Upper lobe of left lung (tissue), 6 donors: ENCODE data around the gene IL12B. TPM values are rescaled to one million over a fixed set of nuclear protein-coding genes. Genes with fewer than 3 reads are reported as not detected.

ENCODE experiments used
- ATAC-seq, 2 donors: fragments of 200-7000 bp; cut with Tn5 transposase; one replicate each; pipeline ENCODE4 v1.9.1; 2022; ENCODE audit warnings: mild to moderate bottlenecking in 2 of 2, moderate library complexity in 2 of 2; ENCODE audit not compliant: low FRiP score in 2 of 2
- DNase-seq, 2 donors: peaks; one replicate each; pipeline ENCODE4 v3.0.0-alpha.2; 2019 to 2020
- H3K27ac ChIP-seq, 4 donors: fragments of 200-600 bp; sonication (generic); one replicate each; pipeline ENCODE4 v1.5.1; 2016 to 2019
- H3K27me3 ChIP-seq, 4 donors: fragments of 200-600 bp; sonication (generic); one replicate each; pipeline ENCODE4 v1.5.1; 2017 to 2019
- H3K36me3 ChIP-seq, 4 donors: fragments of 200-600 bp; sonication (generic); one replicate each; pipeline ENCODE4 v1.5.1; 2016 to 2019
- H3K4me1 ChIP-seq, 4 donors: fragments of 200-600 bp; sonication (generic); one replicate each; pipeline ENCODE4 v1.5.1; 2018 to 2019
- H3K4me3 ChIP-seq, 4 donors: fragments of 200-600 bp; sonication (generic); one replicate each; pipeline ENCODE4 v1.5.1; 2017 to 2019; ENCODE audit warnings: mild to moderate bottlenecking in 2 of 4, moderate library complexity in 1 of 4
- H3K9me3 ChIP-seq, 4 donors: fragments of 200-600 bp; sonication (generic); one replicate each; pipeline ENCODE4 v1.5.1; 2018 to 2019
- EP300 ChIP-seq, 4 donors: sonication (generic); formaldehyde crosslinking; IDR thresholded peaks; one replicate each; pipeline ENCODE4 v1.5.1; 2017; ENCODE audit warnings: antibody characterized with exemption in 4 of 4, control low read depth in 2 of 4
- POLR2A ChIP-seq, 4 donors: fragments of 450-650 bp; IDR thresholded peaks; one replicate each; pipeline ENCODE4 v1.5.1; 2016 to 2017; ENCODE audit warnings: antibody characterized with exemption in 4 of 4, mild to moderate bottlenecking in 2 of 4
- POLR2AphosphoS5 ChIP-seq, 2 donors: sonication (generic); formaldehyde crosslinking; IDR thresholded peaks; one replicate each; pipeline ENCODE4 v1.5.1; 2017; ENCODE audit warnings: antibody characterized with exemption in 2 of 2
- WGBS, 2 donors: methylation state at CpG; one replicate each; pipeline ENCODE4 v1.1.5; 2017 to 2018; 5-methylcytosine and 5-hydroxymethylcytosine counted together
- total RNA-seq, 6 donors: library from RNA; depleted of rRNA in 4 of 6; stranded (reverse); fragments of >200 nt in 4 of 6; gene quantifications; one replicate each; pipeline versions ENCODE4 v1.1.0 to v1.2.1, GENCODE V29; 2016 to 2021
- TF ChIP-seq, protein P1 (sequence below), 6 experiments: fragments of 450-650 bp in 4 of 6; fragments of 200-600 bp in 2 of 6; sonication (generic) in 2 of 6; IDR thresholded peaks; one replicate each; pipeline ENCODE4 v1.5.1; 2016 to 2019; ENCODE audit warnings: antibody characterized with exemption in 6 of 6
- donor health status: DM: no; HTN: no; CAD: no; lungs with moderate emphysema.
- donor health status: DM: no; HTN: yes; CAD: no; lungs with severe emphysema.

The IL12B gene
- total RNA-seq, 6 donors from 2014 or later = not detected

GRCh38 chr5:159340511-159340910 is 10.2 kb upstream of the IL12B start:
- WGBS, 2 donors = 88 to 90% methylated on average over 4 of the region's 4 CpGs
- no peaks in the 10 kb centered on the region for H3K27me3 ChIP-seq
- DNase-seq (no peak), ATAC-seq (no peak)
- TF ChIP-seq, protein P1, sequence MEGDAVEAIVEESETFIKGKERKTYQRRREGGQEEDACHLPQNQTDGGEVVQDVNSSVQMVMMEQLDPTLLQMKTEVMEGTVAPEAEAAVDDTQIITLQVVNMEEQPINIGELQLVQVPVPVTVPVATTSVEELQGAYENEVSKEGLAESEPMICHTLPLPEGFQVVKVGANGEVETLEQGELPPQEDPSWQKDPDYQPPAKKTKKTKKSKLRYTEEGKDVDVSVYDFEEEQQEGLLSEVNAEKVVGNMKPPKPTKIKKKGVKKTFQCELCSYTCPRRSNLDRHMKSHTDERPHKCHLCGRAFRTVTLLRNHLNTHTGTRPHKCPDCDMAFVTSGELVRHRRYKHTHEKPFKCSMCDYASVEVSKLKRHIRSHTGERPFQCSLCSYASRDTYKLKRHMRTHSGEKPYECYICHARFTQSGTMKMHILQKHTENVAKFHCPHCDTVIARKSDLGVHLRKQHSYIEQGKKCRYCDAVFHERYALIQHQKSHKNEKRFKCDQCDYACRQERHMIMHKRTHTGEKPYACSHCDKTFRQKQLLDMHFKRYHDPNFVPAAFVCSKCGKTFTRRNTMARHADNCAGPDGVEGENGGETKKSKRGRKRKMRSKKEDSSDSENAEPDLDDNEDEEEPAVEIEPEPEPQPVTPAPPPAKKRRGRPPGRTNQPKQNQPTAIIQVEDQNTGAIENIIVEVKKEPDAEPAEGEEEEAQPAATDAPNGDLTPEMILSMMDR (IDR thresholded peaks at IDR 0.05) = no peak
- TF ChIP-seq POLR2AphosphoS5 (IDR thresholded peaks at IDR 0.05) (no peak), EP300 (IDR thresholded peaks at IDR 0.05) (no peak), POLR2A (IDR thresholded peaks at IDR 0.05) (no peak)
- H3K9me3 ChIP-seq = peaks cover 0 to 5% (median 0%) of the 10 kb centered on the region in 4 donors
- H3K27ac ChIP-seq = no peak overlapping the region
- no peak overlapping the region for H3K4me3 ChIP-seq
- peaks cover 8 to 29% (median 13%) of the 10 kb centered on the region in 4 donors for H3K4me1 ChIP-seq
- H3K36me3 ChIP-seq = no peaks in the 10 kb centered on the region

DNA sequence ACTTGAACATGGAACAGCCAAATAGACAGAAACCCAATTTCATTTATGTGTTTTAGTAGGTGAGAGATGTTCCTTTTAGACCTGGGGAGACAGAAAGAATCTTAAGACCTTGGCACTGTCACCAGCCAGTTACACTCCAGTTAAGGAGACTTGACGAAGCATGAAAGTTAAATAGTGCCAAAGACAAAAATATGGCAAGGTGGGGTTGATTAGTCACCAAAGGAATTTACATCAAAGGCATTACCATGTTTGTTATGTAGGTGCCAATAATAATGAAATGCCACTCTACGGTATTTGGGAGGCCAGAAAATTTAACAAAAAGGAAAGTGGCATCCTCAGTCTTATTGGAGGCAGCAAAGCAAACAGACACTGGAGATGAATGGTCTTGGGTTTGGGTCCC is 9.2 kb upstream of the IL12B start:
- DNase-seq = no peak
- no peak for ATAC-seq
- 75 to 82% methylated on average over 2 of the region's 2 CpGs for WGBS, 2 donors
- no peak overlapping the region for H3K27ac ChIP-seq
- no peaks in the 10 kb centered on the region for H3K27me3 ChIP-seq
- no peaks in the 10 kb centered on the region for H3K36me3 ChIP-seq
- peaks cover 8 to 29% (median 13%) of the 10 kb centered on the region in 4 donors for H3K4me1 ChIP-seq
- H3K4me3 ChIP-seq = no peak overlapping the region
- H3K9me3 ChIP-seq = no peaks in the 10 kb centered on the region
- TF ChIP-seq, protein P1 (IDR thresholded peaks at IDR 0.05) = no peak
- no peak for TF ChIP-seq POLR2A (IDR thresholded peaks at IDR 0.05)
- TF ChIP-seq POLR2AphosphoS5 (IDR thresholded peaks at IDR 0.05) = no peak
- TF ChIP-seq EP300 (IDR thresholded peaks at IDR 0.05) = no peak

- TF ChIP-seq POLR2AphosphoS5 (IDR thresholded peaks at IDR 0.05) = no peak
- TF ChIP-seq, protein P1 (IDR thresholded peaks at IDR 0.05) = no peak
- no peak for TF ChIP-seq POLR2A (IDR thresholded peaks at IDR 0.05)
- no peak for TF ChIP-seq EP300 (IDR thresholded peaks at IDR 0.05)
- Histone ChIP-seq H3K36me3 (no peaks in the 10 kb centered on the region), H3K4me3 (no peak overlapping the region), H3K9me3 (no peaks in the 10 kb centered on the region), H3K27me3 (no peaks in the 10 kb centered on the region), H3K27ac (no peak overlapping the region), H3K4me1 (peaks cover 8 to 29% (median 13%) of the 10 kb centered on the region in 4 donors)
- ATAC-seq (no peak), DNase-seq (no peak)
Measured at GRCh38 chr5:159338118-159338517, 7.8 kb upstream of the IL12B start.

DNA sequence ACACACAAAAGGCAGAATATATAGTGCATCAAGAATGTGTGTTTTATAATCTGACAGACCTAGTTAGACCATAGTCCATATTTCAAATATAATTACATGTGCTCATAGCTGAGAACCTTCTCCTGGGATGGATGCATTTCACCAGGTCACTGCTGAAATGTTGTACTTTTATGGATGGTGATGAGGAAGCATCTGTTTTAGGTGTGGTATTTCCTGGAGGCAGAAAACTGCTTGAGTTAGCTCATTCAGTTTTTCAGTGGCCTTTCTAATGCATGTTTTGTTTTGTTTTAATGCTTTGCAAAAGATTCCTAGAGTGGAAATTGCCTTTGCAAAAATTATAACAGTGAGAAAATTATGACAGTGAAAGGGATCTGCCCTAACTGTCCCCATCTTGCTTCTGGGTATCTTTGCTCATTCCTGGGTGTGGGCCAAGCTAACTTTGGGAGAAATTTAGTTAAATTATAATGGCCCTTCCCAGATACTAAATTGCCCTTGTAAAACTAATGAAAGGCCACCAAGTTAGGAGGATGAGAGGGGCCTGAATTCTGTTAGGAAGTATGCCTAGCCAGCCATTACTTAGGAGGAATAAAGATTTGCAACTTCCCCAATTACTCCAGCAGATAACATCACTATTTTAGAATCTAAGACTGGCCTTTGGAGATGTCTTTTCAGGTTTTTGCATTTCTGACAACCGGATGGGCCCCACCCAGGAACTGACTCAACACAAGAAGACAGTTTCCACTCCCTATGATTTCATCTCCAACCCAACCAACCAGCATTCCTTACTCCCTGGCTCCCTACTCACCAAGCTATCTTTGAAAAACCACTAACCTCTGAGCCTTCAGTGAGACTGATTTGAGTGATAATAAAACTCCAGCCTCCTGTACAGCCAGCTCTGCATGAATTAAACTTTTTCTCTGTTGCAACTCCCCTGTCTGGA is 7.0 kb upstream of the IL12B start:
- 32 to 47% methylated on average over 1 of the region's 1 CpG for WGBS, 2 donors
- no peak for DNase-seq
- peak in 1 of 2 donors; percentile 78 for ATAC-seq
- Histone ChIP-seq H3K4me3 (no peak overlapping the region), H3K36me3 (no peaks in the 10 kb centered on the region), H3K27ac (no peak overlapping the region), H3K27me3 (no peaks in the 10 kb centered on the region), H3K9me3 (no peaks in the 10 kb centered on the region), H3K4me1 (peaks cover 8 to 27% (median 12%) of the 10 kb centered on the region in 4 donors)
- TF ChIP-seq, protein P1 (IDR thresholded peaks at IDR 0.05) = no peak
- TF ChIP-seq POLR2AphosphoS5 (IDR thresholded peaks at IDR 0.05) (no peak), EP300 (IDR thresholded peaks at IDR 0.05) (no peak), POLR2A (IDR thresholded peaks at IDR 0.05) (no peak)
